ENCODE results near the gene PCDHB13.
"Not testable (repeated sequence)": the region's sequence is repeated elsewhere in the genome, so short reads cannot be mapped to it uniquely, and the experiment has no call there.

Gene PCDHB13

DNA sequence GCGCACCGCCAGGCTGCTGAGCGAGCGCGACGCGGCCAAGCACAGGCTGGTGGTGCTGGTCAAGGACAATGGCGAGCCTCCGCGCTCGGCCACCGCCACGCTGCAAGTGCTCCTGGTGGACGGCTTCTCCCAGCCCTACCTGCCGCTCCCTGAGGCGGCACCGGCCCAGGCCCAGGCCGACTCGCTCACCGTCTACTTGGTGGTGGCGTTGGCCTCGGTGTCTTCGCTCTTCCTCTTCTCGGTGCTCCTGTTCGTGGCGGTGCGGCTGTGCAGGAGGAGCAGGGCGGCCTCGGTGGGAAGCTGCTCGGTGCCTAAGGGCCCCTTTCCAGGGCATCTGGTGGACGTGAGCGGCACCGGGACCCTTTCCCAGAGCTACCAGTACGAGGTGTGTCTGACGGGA is 12.1 kb upstream of the PCDHB13 start:
- not testable (repeated sequence) for DNase-seq (ENCODE audit: low read depth)

DNA sequence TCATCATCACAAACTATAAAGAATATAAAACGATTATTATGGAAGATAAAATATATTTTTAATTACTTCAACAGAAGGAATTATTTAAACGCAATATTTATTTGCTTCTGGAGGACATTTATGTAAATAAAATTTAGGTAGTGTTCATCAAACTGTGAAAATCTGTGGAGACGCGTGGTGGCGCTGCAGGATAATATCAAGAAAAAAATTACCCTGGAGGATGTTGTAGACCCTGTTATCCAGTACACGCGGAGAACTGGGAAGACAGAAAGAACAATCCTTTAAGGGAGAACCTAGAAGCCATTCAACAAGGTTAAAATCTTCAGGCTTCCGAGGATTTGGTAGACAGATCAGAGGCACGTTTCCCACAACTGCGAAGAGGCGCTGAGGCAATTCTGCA is 5.2 kb upstream of the PCDHB13 start, which contains the start of gene PCDHB12:
PCDHB12 (plus strand) TSS at position 242 of the 400 bp plus-strand sequence. CDS start 189 bp downstream, outside the sequence.
- DNase-seq (ENCODE audit: low read depth), result no peak

DNA sequence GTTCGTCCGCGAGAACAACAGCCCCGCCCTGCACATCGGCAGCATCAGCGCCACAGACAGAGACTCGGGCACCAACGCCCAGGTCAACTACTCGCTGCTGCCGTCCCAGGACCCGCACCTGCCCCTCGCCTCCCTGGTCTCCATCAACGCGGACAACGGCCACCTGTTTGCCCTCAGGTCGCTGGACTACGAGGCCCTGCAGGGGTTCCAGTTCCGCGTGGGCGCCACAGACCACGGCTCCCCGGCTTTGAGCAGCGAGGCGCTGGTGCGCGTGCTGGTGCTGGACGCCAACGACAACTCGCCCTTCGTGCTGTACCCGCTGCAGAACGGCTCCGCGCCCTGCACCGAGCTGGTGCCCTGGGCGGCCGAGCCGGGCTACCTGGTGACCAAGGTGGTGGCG is 3.4 kb upstream of the PCDHB13 start:
- DNase-seq (ENCODE audit: low read depth), result not testable (repeated sequence)

DNA sequence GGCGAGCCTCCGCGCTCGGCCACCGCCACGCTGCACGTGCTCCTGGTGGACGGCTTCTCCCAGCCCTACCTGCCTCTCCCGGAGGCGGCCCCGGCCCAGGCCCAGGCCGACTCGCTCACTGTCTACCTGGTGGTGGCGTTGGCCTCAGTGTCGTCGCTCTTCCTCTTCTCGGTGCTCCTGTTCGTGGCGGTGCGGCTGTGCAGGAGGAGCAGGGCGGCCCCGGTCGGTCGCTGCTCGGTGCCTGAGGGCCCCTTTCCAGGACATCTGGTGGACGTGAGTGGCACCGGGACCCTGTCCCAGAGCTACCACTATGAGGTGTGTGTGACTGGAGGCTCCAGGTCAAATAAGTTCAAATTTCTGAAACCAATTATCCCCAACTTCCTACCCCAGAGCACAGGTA is 2.9 kb upstream of the PCDHB13 start:
- not testable (repeated sequence) for DNase-seq (ENCODE audit: low read depth)

DNA sequence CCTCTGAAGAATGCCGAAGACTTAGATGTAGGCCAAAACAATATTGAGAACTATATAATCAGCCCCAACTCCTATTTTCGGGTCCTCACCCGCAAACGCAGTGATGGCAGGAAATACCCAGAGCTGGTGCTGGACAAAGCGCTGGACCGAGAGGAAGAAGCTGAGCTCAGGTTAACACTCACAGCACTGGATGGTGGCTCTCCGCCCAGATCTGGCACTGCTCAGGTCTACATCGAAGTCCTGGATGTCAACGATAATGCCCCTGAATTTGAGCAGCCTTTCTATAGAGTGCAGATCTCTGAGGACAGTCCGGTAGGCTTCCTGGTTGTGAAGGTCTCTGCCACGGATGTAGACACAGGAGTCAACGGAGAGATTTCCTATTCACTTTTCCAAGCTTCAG is 864 bp downstream of the PCDHB13 start:
- not testable (repeated sequence) for DNase-seq (ENCODE audit: low read depth)

DNA sequence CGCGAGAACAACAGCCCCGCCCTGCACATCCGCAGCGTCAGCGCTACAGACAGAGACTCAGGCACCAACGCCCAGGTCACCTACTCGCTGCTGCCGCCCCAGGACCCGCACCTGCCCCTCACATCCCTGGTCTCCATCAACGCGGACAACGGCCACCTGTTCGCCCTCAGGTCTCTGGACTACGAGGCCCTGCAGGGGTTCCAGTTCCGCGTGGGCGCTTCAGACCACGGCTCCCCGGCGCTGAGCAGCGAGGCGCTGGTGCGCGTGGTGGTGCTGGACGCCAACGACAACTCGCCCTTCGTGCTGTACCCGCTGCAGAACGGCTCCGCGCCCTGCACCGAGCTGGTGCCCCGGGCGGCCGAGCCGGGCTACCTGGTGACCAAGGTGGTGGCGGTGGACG is 1.8 kb downstream of the PCDHB13 start:
- DNase-seq (ENCODE audit: low read depth), result not testable (repeated sequence)

DNA sequence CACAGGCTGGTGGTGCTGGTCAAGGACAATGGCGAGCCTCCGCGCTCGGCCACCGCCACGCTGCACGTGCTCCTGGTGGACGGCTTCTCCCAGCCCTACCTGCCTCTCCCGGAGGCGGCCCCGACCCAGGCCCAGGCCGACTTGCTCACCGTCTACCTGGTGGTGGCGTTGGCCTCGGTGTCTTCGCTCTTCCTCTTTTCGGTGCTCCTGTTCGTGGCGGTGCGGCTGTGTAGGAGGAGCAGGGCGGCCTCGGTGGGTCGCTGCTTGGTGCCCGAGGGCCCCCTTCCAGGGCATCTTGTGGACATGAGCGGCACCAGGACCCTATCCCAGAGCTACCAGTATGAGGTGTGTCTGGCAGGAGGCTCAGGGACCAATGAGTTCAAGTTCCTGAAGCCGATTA is 2.3 kb downstream of the PCDHB13 start:
- not testable (repeated sequence) for DNase-seq (ENCODE audit: low read depth)

DNA sequence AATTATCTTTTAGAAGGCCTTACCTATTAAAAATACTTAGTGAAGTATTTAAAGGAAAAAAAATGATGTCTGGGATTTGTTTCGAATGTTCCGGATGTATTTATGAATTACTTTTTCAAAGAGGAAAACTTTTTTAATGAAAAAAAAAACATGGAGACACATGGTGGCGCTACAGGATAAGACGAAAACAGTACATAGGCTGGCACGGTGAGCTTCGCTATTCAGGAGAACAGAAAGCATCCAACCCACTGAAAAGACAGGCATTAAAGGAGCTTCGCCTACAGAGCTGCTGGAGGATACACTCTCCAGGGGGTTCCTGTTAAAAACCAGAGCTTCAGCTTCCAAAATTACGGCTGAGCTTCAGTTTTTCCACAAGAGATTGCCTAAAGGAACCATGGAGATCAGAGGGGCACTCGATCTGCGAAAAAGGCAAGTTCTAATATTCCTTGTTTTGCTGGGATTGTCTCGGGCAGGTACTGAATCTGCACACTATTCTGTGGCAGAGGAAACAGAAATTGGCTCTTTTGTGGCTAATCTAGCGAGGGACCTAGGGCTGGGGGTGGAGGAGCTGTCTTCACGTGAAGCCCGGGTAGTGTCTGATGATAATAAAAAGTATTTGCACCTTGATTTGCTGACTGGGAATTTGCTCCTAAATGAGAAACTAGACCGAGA is 9.5 kb downstream of the PCDHB13 start, which contains the start of gene PCDHB14:
PCDHB14 (plus strand) TSS at position 232 of the 672 bp plus-strand sequence; CDS start at position 395, 163 bp downstream.
- no peak for DNase-seq (ENCODE audit: low read depth)

DNA sequence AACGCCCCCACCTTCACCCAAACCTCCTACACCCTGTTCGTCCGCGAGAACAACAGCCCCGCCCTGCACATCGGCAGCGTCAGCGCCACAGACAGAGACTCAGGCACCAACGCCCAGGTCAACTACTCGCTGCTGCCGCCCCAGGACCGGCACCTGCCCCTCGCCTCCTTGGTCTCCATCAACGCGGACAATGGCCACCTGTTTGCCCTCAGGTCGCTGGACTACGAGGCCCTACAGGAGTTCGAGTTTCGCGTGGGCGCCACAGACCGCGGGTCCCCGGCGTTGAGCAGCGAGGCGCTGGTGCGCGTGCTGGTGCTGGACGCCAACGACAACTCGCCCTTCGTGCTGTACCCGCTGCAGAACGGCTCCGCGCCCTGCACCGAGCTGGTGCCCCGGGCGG is 11.1 kb downstream of the PCDHB13 start:
- not testable (repeated sequence) for DNase-seq (ENCODE audit: low read depth)

DNA sequence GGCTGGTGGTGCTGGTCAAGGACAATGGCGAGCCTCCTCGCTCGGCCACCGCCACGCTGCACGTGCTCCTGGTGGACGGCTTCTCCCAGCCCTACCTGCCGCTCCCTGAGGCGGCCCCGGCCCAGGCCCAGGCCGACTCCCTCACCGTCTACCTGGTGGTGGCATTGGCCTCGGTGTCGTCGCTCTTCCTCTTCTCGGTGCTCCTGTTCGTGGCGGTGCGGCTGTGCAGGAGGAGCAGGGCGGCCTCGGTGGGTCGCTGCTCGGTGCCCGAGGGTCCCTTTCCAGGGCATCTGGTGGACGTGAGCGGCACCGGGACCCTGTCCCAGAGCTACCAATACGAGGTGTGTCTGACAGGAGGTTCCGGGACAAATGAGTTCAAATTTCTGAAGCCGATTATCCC is 11.7 kb downstream of the PCDHB13 start:
- not testable (repeated sequence) for DNase-seq (ENCODE audit: low read depth)

DNA sequence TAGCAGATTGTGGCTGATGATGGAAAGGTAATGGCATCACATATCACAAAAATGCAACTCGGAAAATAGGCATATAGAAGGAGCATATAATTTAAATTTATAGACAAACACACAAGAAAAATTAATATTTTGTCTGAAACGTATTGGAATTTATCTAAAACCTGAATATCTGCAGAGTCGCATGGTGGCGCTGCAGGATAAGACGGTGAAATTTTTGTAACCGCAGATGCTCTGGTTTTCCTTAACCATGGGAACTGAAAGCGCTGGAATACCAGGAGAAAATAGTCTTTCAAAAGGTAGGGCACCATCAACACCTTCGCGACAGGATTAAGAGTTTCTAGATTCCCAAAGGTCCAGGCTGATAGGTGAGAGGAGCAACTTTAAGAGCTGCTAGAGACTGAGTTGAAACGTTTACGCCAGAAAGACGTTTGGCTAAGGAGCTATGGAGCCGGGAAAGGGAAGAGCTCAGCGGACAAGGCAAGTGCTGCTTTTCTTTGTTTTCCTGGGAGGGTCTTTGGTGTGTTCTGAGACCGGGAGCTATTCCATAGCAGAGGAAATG is 20.5 kb downstream of the PCDHB13 start:
- no peak for DNase-seq (ENCODE audit: low read depth)

DNA sequence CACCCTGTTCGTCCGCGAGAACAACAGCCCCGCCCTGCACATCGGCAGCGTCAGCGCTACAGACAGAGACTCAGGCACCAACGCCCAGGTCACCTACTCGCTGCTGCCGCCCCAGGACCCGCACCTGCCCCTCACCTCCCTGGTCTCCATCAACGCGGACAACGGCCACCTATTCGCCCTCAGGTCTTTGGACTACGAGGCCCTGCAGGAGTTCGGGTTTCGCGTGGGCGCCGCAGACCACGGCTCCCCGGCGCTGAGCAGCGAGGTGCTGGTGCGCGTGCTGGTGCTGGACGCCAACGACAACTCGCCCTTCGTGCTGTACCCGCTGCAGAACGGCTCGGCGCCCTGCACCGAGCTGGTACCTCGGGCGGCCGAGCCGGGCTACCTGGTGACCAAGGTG is 22.2 kb downstream of the PCDHB13 start:
- not testable (repeated sequence) for DNase-seq (ENCODE audit: low read depth)

DNA sequence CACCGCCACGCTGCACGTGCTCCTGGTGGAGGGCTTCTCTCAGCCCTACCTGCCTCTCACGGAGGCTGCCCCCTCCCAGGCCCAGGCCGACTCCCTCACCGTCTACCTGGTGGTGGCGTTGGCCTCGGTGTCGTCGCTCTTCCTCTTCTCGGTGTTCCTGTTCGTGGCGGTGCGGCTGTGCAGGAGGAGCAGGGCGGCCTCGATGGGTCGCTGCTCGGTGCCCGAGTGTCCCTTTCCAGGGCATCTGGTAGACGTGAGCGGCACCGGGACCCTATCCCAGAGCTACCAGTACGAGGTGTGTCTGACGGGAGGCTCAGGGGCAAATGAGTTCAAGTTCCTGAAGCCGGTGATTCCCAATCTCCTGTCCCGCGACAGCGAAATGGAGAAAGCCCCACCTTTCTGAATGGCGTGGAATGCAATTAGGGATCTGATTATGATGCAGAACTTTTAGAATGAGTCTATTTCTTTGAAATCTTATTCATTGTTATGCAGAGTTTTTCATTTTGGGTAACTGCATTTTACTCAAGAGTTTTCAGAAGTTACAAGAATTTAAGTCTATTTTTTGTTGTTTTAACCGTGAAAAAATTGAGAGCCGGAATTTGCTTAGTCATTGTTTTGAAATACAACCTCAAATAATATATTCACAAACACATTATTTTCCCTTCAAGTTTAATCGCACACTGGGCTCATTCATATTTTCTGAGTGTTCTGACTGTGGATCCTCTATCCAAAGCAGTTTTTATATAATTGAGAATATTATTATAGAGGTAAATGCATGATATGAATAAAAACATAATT is 23.0 kb downstream of the PCDHB13 start:
- DNase-seq (ENCODE audit: low read depth), result no peak

DNA sequence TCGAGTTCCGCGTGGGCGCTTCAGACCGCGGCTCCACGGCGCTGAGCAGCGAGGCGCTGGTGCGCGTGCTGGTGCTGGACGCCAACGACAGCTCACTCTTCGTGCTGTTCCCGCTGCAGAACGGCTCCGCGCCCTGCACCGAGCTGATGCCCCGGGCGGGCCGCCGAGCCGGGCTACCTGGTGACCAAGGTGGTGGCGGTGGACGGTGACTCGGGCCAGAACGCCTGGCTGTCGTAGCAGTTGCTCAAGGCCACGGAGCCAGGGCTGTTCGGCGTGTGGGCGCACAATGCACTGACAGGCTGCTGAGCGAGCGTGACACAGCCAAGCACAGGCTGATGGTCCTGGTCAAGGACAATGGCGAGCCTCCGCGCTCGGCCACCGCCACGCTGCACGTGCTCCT is 27.8 kb downstream of the PCDHB13 start:
- no peak for DNase-seq (ENCODE audit: low read depth)

DNA sequence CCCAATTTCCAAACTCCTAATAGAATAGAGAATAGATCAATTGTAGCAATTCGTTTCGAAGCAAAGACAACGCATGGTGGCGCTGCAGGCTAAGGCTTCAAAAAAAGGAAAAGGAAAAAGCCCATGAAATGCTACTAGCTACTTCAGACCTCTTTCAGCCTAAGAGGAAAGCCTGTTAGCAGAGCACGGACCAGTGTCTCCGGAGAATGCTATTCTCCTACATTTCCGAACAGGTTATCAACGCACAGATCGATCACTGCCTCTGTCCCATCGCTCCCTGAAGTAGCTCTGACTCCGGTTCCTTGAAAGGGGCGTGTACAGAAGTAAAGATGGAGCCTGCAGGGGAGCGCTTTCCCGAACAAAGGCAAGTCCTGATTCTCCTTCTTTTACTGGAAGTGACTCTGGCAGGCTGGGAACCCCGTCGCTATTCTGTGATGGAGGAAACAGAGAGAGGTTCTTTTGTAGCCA is 31.6 kb downstream of the PCDHB13 start, which contains the start of gene PCDHB15:
PCDHB15 (plus strand) TSS at position 146 of the 468 bp plus-strand sequence; CDS start at position 330, 184 bp downstream.
- DNase-seq (ENCODE audit: low read depth), result no peak

DNA sequence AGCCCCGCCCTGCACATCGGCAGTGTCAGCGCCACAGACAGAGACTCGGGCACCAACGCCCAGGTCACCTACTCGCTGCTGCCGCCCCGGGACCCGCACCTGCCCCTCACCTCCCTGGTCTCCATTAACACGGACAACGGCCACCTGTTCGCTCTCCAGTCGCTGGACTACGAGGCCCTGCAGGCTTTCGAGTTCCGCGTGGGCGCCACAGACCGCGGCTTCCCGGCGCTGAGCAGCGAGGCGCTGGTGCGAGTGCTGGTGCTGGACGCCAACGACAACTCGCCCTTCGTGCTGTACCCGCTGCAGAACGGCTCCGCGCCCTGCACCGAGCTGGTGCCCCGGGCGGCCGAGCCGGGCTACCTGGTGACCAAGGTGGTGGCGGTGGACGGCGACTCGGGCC is 33.3 kb downstream of the PCDHB13 start:
- DNase-seq (ENCODE audit: low read depth), result not testable (repeated sequence)

DNA sequence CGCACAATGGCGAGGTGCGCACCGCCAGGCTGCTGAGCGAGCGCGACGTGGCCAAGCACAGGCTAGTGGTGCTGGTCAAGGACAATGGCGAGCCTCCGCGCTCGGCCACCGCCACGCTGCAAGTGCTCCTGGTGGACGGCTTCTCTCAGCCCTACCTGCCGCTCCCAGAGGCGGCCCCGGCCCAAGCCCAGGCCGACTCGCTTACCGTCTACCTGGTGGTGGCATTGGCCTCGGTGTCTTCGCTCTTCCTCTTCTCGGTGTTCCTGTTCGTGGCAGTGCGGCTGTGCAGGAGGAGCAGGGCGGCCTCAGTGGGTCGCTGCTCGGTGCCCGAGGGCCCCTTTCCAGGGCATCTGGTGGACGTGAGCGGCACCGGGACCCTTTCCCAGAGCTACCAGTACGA is 33.7 kb downstream of the PCDHB13 start:
- not testable (repeated sequence) for DNase-seq (ENCODE audit: low read depth)

DNA sequence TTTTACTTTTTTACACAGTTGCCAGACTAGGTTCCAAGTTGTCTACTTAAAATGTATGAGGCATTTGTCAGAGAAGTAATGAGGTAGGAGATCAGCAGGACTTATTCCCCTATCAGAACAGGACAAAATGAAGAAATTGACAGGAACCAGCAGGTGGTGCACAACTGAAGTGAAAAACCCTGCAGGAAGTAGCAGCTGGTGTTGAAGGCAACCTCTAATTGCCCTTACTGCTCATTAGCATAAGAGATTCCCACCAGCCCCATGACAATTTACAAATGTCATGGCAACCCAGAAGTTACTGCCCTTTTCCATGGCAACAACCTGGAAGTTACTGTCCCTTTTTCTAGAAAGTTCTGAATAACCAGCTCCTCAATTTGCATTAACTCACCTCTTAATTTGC is 36.9 kb downstream of the PCDHB13 start:
- no peak for DNase-seq (ENCODE audit: low read depth)

DNA sequence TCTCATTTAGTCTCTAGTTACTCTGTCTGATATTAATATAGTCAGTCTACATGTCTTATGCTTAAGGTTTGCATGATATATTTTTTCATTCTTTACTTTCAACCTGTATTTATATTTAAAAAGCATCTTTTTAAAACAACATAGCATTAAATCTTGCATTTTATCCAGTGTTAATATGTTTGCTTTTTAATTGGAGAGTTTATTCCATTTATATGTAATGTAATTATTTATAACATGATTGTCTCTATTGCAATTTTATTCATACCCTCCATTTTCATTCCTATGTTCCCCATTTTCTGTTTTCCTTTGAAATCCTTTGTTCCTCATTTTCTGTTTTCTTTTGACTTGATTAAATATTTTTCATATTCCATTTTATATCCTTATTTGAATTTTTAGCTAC is 44.7 kb downstream of the PCDHB13 start:
- DNase-seq (ENCODE audit: low read depth), result no peak

DNA sequence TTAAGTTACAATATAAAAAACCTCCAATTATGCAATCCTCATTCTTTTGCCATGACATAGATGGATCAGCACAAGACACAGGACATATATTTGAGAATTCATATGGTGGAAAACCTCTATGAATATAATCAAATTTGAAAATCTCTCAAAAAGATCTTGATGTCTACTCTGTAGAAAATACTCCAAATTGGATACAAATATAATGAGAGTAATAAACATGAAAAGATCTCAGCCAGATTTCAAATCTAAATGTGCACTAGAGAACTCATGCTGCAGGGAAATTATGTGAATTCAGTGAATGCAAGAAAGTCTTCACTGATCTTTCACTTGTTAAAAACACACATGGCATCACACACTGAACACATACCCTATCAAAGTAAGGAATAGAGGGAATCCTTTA is 45.2 kb downstream of the PCDHB13 start:
- DNase-seq (ENCODE audit: low read depth), result no peak

DNA sequence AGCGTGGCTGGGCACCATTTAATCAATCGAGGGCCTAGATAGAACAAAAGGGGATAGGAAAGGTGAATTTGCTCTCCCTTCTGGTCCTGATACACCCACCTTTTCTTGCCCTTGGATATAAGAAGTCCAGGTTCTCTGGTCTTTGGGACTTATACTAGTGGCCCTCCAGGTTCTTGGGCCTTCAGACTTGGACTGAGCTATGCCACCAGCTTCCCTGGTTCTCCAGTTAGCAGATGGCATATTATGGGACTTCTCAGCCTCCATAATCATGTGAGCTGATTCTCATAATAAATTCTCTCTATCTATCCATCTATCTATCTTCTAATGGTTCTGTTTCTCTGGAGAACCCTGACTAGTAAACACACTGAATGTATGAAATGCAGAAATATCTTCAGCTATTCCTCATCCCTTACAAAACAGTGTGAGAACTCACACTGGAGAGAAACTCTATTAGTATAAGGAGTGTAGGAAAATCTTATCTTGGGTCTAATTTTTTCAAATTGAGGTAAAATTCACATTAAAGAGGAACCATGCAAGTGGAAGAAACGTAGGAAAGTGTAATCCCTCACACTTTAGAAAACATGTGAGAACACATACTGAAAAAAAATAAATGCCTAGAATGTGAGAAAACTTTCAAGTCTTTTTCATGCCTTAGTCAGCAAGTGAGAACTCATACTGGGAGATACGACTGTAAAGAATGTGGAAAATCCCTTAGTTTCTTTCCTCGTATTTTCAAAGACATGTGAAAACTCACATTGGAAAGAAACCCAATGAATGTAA is 46.9 kb downstream of the PCDHB13 start:
- no peak for DNase-seq (ENCODE audit: low read depth)

DNA sequence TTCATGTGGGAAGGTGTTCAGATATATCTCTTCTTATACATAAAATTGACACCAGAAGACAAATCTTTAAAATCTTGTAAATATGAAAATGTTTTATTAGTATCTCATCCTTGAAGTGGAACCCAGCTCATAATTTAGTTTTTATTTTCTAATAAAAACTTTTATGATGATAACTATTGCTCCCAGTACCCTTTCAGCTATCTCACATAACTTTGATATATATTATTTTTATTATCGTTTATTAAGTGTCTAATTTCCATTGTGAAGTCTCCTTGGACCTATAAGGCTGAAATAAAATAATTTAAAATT is 47.5 kb downstream of the PCDHB13 start:
- DNase-seq (ENCODE audit: low read depth), result no peak

Data from fibroblast of gingiva (primary cell).